Measurements from ENCODE around the gene PATJ.
"Not testable (repeated sequence)": the region's sequence is repeated elsewhere in the genome, so short reads cannot be mapped to it uniquely, and the experiment has no call there.

Gene PATJ

GRCh38 chr1:61816191-61816590 lies 73.9 kb downstream of the PATJ start:
- no peak for TF ChIP-seq CTCF (conservative IDR thresholded peaks at IDR 0.05)
- H3K27ac ChIP-seq, result no peak overlapping the region

GRCh38 chr1:61818992-61819391 lies 76.7 kb downstream of the PATJ start:
- TF ChIP-seq CTCF (conservative IDR thresholded peaks at IDR 0.05), result no peak
- H3K27ac ChIP-seq, result no peak overlapping the region

GRCh38 chr1:61819421-61819820 lies 77.1 kb downstream of the PATJ start:
- H3K27ac ChIP-seq, result no peak overlapping the region
- no peak for TF ChIP-seq CTCF (conservative IDR thresholded peaks at IDR 0.05)

GRCh38 chr1:61825393-61825792 lies 83.1 kb downstream of the PATJ start:
- no peak for TF ChIP-seq CTCF (conservative IDR thresholded peaks at IDR 0.05)
- peak overlapping the region; percentile 85 for H3K27ac ChIP-seq

GRCh38 chr1:61828805-61829204 lies 86.5 kb downstream of the PATJ start:
- no peak overlapping the region for H3K27ac ChIP-seq
- no peak for TF ChIP-seq CTCF (conservative IDR thresholded peaks at IDR 0.05)

GRCh38 chr1:61836649-61837048 lies 94.4 kb downstream of the PATJ start:
- H3K27ac ChIP-seq, result no peak overlapping the region
- TF ChIP-seq CTCF (conservative IDR thresholded peaks at IDR 0.05), result no peak

DNA sequence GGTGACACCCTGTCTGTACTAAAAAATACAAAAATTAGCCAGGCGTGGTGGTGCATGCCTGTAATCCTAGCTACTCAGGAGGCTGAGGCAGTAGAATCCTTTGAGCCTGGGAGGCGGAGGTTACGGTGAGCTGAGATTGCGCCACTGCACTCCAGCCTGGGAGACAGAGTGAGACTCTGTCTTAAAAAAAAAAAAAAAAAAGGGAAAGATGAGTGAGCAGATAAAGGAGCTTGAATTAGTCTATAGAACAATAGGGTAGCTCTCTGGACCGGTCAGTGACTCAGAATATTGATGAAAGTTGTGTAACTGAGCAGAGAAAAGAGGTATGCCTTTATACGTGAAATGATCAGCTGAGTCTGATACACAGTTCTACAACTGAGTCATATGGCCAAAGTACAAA lies 95.3 kb downstream of the PATJ start:
- H3K27ac ChIP-seq, result not testable (repeated sequence)

DNA sequence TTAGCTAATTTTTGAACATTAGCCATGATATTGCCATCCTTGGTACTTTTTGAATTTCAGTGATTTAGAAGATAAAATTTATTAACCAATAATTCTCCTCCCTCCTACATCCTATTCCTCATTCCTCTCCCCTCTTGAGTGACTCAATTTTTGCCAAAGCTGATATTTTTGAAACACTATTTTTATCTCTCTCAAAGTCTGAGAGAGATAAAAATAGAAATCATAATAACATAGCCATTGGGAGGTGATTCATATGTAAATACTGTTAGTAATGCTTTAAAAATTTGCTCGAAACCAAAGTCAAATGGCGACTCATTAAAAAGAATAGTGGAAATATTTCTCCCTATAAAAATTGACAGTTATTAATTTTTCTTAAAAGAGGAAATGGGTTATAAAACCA lies 97.4 kb downstream of the PATJ start:
- TF ChIP-seq CTCF (conservative IDR thresholded peaks at IDR 0.05), result no peak
- no peak overlapping the region for H3K27ac ChIP-seq

Data from VCaP (cell line).